Measurements from ENCODE around the gene LINS1. TPM values are rescaled to one million over a fixed set of nuclear protein-coding genes. Genes with fewer than 3 reads are reported as not detected.

LINS1 gene
- polyA plus RNA-seq, 3 donors: 15.0 to 28.0 (median 24.0) TPM

DNA sequence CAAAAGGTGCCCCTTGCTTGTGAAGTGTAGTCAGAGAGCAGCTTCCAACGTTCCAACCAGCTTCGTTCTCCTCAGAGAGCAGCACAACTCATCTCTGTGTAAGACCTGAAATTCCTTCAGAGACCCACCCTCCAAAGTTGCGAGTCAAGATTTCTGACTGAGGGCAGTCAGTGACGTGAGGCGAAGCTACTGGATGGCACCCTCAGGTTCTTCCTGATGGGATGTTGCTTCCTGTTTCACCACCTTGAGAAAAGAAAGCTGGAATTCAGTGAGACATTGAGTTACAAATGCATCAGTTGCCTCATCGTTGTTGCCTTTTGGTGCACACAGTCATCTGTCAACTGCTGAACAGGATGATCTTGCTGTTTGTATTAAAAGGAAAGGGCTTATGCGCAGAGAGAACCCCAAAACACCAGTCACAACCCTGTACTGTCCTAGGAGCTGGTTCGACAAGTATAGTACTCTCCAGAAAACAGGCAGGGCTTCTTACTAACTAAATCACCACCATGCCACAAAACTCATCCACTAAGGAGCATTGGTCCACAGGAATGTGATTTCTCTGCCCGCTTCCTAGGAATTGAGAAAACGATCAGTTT, 73.1 kb downstream of the LINS1 start, which contains the start of gene CERS3:
Gene CERS3, minus strand, starts transcription at position 118 of the 596 bp plus-strand sequence. CDS start 27,101 bp downstream, outside the sequence.
- no peak for DNase-seq (ENCODE audit: extremely low read depth in 1 of 11, low read depth in 9 of 11, low spot score in 4 of 11)

DNA sequence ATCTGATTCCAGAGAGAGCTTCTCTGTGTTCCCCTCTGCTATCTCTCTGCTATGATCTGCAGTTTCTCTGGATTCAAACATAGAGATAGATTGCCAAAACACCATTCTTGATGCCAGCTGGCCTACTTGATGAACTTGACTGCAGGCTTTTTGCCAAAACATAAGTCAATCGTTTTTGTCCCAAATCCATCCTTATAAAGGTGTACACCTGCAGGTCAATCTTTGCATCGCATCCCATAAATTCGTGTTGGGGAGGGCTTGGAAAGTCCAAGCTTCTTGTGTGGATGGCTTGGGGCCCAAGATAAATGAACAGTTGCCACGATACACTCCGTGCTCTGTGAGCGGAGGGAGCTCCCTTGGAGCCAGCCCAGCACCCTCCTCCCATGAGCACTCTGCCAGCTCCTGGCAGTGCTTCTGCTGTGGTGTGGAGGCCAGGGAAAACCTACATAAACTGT, 75.9 kb downstream of the LINS1 start:
- DNase-seq (ENCODE audit: extremely low read depth in 1 of 11, low read depth in 9 of 11, low spot score in 4 of 11): no peak

DNA sequence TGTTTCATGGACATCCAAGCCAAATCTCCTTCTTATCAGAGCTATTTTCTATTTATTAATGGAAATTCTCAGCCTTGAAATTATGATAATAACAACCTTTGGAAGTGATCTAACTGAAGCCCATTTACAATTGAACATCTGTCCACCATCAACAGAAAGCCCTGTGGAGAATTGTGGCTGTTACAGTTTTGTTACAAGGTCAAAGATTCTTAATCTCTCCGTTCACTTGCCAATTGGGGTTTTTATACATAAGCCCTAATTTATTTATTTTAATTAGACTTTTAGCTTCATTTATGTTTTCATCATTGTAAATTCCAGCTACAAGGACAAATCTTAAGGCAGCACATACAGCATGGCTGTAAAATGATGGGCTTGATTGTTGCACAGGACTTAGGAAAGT, 76.5 kb downstream of the LINS1 start:
- no peak for DNase-seq (ENCODE audit: extremely low read depth in 1 of 11, low read depth in 9 of 11, low spot score in 4 of 11)

DNA sequence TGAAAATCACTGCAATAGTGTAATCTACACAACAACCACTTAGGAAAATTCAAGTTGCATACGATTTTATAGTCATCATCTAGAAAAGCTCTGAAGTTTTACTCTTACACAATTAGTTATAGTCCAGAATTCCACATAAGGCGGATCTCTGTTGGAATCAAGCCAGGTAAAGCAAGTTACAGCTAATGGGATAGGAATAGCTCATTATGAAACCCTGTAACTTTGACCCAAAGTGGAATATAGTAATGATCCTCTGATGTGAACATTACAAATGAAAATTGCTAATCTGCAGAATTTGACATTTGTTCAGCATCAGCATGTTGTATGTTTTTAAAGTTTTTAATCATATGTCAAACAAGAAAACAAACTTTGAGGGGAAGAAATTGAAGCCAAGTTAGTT, 77.7 kb downstream of the LINS1 start:
- DNase-seq (ENCODE audit: extremely low read depth in 1 of 11, low read depth in 9 of 11, low spot score in 4 of 11): no peak

DNA sequence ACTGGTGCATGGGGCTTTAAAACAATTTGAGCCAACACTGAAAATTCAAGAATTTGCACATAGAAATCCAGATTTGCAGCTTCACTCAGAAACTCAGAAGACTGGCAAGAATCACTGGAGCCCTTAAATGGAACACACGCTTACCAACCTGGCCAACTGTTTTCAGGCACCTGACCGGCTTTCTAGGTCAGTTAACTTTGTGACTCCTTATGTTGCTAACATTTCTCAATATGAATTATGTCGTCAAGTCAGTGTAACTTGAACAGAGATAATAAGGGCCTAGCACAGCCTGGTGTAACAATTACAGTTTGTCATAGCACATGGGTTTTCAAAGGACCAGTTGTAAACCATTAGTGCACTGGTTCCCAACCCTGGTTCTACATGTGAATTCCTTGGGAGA, 80.1 kb downstream of the LINS1 start:
- DNase-seq (ENCODE audit: extremely low read depth in 1 of 11, low read depth in 9 of 11, low spot score in 4 of 11): no peak

DNA sequence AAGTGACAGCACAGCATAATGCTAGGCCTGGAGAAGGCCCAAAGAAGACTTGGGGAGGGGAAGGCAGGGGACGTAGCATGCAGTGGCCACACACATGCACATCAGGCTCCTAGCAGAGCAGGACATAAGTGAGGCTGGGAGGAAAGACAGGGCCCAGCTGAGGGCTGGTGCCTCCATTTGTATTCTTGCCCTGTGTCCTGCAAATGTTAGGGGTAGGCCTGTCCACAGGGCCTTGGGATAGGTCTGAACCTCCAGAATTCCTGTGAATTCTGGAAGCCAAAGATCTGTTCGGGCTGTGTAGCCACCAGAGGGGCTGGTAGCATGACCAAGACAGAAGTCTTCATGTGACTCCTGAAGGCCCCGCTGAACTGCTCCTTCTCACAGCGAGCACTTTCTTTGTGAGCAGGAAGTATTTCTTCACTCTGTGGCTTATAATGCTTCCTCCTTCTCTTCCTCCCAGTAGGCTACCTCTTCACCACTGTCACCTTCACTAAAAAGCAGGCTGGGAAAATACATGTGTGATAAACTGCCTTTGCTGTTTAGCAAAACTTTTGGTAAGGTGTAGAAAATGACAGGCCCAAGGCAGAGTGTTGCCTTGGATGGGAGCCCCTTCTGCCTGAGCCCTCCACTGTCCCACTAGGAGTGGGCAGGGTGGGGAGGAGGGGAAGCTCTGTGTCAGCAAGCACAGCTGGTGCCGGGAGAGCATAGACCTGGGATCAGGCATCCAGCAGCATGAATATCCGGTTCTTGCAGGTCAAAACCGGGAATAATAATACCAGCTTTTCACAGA, 81.7 kb downstream of the LINS1 start:
- DNase-seq (ENCODE audit: extremely low read depth in 1 of 11, low read depth in 9 of 11, low spot score in 4 of 11): no peak

DNA sequence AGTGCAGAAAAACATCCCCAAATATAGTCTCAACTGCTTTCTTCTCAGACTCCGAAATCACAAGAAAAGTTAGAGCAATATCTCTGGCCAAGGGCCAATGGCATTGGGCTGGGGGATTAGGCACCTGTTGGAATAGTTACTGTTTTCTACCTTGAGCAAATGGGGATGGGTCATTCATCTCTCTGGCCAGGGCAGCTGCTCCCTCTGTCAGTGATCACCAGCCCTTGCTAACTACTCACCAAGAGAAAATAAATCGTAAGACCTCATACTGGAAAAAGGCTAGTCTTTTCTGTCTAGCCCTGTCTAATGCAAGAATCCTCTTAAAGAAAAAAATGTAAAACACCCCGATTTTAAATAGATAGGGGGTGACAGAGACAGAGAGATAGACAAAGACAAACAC, 84.1 kb downstream of the LINS1 start:
- no peak for DNase-seq (ENCODE audit: extremely low read depth in 1 of 11, low read depth in 9 of 11, low spot score in 4 of 11)

Other genes with a start within 250 kb of the LINS1 start
- under 1 TPM in 2 of 3 donors, not detected in 1; 0.03 to 0.26 TPM for gene CERS3, start 73.2 kb downstream of the LINS1 start, polyA plus RNA-seq (ENCODE audit: insufficient read length in 3 of 3)
- 10 to 100 TPM; 16.0 to 18.6 (median 16.3) TPM for gene ASB7, start 405 bp upstream of the LINS1 start, polyA plus RNA-seq (ENCODE audit: insufficient read length in 3 of 3)

Measured in renal cortex interstitium (tissue), 11 donors.